Measurements from ENCODE around the gene RSPO3.

DNA sequence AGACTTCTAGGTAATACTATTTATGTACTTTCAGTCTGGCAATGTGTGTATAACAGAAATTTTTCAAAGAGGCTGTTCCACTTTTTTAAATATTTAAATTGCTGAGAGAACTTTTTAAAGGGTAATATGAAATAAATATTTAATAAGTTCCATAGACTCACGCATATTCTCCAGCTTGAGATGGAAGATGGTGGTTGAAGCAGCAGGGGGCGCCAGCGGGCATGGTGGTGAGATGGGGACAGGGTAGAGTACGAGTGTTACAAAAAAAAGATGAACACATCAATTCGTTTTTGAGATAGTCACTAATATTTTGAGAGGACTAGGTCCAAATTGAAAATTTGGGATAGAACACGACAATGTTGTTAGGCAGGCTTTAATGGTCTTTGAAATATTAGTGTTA lies 68.4 kb downstream of the RSPO3 start:
- no peak for TF ChIP-seq EZH2 (IDR thresholded peaks at IDR 0.05; ENCODE audit: insufficient read depth, poor library complexity, severe bottlenecking)
- TF ChIP-seq EZH2phosphoT487 (IDR thresholded peaks at IDR 0.05; ENCODE audit: insufficient read depth, low read depth), result no peak

Data from GM23248 (cell line).